Measurements from ENCODE around the gene RADIL. TPM values are rescaled to one million over a fixed set of nuclear protein-coding genes. Genes with fewer than 3 reads are reported as not detected.

Gene RADIL
- total RNA-seq, 1 experiment from 2014 or later: not detected

GRCh38 chr7:4883033-4883371 is 514 bp downstream of the RADIL start:
- DNase-seq (ENCODE audit: low read depth): no peak

DNA sequence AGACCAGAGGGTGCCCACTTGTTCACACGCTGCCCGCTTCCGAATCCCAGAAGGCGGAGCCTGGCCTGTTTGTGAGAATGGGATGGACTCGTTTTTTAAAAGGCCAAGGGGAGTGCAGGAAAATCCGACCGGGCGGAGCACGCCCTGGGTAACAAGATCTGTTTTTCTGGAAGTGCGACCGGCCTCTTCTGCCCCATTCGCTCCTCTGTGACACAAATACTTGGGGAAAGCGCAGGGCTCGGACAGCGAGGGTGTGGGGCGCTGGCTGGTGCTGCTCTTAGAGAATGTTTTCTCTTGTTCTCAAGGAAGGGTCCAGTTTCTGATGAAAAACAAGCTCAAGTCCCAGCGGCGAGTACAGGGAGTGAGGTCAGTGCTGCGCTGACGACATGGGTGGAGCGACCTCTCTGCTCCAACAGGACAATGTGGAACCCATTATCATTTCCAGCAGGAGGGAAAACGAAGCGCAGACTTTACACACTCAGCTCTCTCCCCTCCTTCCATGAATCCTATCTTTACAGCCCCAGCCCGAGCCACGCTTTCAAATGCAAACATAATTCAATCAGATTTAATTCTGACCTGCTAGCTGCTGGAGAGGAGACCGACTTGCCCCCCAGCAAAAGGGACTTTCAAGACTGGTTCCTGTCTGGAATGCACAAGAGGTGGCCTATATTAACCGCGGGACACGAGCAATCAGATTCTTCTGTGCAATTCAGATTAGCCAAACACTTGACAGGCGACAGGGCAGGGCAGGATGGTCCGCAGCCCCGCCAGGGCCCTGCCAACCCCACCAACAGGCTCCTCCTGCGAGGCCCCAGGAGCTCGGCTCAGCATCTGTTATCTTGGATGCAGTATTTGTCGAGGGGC is 1.1 kb downstream of the RADIL start:
- no peak for DNase-seq (ENCODE audit: low read depth)

DNA sequence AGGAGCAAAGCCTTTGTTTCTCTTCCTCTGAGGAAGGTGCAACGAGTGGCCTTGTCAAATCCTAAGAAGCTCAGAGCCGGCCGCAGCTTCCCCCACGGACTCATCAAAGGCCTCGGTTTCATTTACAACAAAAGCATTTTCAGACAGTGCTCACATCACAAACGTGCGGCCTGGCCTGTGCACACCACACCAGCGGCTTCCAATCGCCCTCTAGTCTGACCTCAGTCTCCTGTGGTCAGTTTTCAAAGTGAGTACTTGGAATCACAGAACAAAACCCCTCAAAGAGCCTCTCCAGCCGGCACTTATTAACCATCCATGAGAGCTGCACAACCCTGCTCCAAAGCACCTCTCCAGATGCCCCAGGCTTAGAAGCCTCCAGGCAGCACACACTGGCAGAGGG is 3.3 kb downstream of the RADIL start:
- no peak for DNase-seq (ENCODE audit: low read depth)

GRCh38 chr7:4879396-4880081 is 4.0 kb downstream of the RADIL start:
- no peak for DNase-seq (ENCODE audit: low read depth)

DNA sequence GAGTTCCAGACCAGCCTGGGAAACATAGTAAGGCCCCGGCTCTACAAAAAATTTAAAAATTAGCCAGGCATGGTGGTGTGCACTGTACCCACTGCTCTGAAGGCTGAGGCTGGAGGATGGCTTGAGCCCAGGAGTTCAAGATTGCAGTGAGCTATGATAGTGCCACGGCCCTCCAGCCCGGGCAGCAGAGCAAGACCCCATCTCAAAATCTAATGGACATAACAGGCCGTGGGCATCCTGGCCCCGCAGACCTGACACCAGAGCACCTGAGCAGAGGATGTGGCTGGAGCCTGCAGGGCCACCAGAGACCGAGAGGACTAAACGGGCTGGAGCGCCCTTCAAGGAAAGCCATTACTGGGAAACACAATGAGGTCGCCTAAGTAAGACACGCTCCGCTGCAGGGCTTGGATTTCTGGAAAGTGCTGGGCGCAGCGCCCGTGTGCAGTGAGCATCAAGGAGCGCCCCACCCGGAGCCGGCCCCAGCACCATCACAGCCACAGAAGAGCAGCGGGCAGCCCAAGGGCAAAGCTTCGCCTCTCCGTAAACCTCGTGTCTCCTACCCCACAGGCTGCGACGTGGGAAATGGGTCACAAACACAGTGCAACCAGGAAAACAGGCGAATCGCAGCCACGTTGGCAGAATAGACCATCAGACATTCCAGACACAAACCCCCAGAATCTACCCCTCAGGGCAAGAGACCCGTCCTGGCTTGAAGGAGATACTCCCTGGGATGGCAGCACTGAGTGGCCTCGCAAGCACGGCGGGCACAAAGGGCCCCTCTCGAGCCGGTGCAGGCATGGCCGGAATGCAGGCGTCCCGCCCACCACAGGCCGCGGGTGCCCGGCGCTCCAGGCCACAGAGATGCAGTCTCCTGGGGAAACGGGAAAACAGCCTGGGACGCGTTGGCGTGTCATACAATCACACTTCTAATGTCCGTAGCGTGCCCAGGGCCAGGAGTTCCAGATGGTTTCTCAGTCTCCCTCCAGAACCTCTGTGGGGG is 4.9 kb downstream of the RADIL start:
- no peak for DNase-seq (ENCODE audit: low read depth)

DNA sequence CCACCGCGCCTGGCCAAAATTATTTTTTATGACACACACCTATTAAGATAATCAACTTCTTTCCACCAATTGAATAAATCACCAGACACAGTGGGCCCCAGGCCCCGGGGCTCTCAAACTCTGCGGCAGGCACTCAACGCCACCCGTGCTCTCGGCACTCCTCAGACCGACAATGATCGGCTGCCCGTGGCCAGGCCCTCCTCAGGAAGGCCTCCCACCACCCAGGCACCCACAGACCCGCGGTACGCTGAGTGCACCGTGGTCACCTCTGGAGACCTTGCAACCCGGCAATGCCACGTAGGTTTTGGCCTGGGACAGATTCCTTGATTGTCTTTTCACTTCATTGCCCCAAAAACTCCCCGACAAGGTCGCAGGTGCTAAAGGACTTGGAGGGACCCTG is 6.9 kb downstream of the RADIL start:
- no peak for DNase-seq (ENCODE audit: low read depth)

DNA sequence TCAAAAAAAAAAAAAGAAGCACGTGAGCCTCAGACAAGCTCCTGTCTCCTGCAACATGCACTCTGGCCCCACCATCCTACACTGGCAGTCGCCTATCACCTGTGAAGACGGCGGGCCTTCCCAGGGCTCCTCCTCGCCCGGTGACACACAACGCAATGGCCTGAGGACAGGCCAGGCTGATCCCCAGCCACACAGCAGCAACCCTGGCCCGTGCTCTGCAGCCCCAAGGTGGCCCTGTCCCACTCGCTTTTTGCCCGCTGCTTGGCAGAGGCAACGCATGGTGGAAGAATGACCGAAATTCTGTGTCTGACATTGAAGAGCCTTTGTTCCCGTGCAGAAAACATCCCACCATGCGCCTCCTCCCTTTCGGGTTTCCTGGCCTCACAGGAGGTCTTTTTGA is 8.1 kb downstream of the RADIL start:
- DNase-seq (ENCODE audit: low read depth): no peak

- DNase-seq (ENCODE audit: low read depth): no peak
Observed at GRCh38 chr7:4873071-4873944, 10.2 kb downstream of the RADIL start.

- no peak for DNase-seq (ENCODE audit: low read depth)
Observed at GRCh38 chr7:4871930-4872675, 11.4 kb downstream of the RADIL start.

DNA sequence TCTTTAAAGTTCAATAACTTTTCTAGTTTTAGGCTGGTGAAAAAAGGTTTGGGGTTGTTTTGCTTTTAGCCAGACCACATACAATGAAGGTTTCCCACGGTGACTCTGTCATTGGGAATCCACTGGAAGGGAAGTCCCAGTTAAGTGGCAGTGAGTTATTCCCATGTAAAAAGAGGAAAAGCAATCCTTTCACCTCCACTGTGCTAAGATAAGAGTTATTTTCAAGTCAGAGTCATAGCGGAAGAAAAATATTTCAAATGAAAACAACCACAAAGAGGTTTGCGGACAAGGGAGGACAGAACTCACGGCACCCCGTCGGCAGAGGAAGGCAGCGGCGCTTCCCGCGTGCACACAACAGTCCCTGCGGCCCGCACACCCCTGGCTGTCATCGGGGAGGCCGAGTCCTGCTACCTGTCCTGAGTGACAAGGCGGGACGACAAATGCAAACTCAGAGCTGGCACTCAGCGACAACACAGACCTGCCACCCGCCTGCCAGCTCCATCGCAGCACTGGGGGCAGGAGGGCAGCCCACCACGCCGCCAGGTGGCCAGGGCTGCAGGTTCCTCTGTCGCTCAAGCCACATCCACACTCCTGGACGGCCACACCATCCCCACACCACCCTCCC is 12.3 kb downstream of the RADIL start:
- DNase-seq (ENCODE audit: low read depth): no peak

DNA sequence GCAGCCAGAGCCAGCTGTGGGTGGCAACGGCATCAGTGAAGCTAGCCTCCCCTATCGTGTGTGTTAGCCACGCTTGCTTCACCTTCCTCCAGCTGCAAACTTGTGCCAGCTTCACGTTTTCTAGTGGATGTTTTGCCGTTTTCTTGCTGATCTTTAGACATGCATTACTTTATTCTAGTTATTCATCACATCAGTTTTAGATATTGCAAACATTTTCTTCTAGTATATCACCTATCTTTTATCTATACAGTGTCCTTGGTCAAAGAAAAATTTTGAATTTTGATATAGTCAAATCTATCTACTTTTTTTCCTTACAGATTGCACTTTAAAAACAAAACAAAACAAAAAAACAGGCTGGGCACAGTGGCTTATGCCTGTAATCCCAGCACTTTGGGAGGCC is 15.0 kb downstream of the RADIL start:
- no peak for DNase-seq (ENCODE audit: low read depth)

GRCh38 chr7:4866528-4867496 is 16.7 kb downstream of the RADIL start:
- DNase-seq (ENCODE audit: low read depth): no peak

DNA sequence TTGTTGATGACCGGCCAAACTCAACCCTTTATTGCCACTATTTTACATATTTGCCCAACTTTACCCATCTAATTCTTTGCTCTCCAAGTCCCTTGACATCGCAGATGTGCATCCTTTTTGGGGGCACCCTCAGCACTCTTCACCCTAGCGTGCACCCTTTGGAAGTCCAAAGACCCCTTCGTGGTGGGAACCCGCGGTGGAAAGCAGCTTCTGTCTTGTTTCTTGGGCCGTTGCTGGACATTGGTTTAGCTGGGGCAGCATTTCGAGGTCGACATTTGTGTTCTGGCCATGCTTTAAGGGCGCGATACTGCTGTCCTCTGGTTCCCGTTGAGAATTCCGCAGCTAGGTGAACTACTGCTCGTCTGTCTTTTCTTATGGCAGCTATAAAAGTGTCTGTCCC is 21.4 kb downstream of the RADIL start:
- no peak for DNase-seq (ENCODE audit: low read depth)

DNA sequence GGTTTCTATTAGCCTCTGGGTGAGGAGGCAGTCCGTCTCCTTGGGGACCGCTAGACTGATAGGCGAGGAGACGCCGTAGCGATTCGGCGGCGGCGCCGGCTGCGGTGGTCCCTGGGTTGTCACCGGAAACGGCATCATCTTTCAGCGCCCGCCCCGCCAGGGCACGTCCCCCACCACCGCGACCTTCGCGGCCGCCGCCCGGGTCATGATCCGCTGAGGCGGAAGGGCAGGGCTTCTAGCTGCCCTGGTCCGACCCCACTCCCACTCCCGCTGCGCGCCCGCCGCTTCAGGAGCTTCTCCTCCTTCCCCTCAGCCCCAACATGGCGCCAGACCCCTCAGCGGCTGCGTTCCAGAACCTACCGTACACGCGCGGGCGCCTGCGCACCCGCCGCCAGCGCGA is 21.8 kb downstream of the RADIL start, which contains the start of gene PAPOLB:
PAPOLB (minus strand) TSS at position 358 of the 400 bp plus-strand sequence; CDS start at position 138, 220 bp downstream.
- no peak for DNase-seq (ENCODE audit: low read depth)

GRCh38 chr7:4861227-4861626 is 22.3 kb downstream of the RADIL start:
- no peak for DNase-seq (ENCODE audit: low read depth)

- DNase-seq (ENCODE audit: low read depth): no peak
Observed at GRCh38 chr7:4857189-4857588, 26.3 kb downstream of the RADIL start.

DNA sequence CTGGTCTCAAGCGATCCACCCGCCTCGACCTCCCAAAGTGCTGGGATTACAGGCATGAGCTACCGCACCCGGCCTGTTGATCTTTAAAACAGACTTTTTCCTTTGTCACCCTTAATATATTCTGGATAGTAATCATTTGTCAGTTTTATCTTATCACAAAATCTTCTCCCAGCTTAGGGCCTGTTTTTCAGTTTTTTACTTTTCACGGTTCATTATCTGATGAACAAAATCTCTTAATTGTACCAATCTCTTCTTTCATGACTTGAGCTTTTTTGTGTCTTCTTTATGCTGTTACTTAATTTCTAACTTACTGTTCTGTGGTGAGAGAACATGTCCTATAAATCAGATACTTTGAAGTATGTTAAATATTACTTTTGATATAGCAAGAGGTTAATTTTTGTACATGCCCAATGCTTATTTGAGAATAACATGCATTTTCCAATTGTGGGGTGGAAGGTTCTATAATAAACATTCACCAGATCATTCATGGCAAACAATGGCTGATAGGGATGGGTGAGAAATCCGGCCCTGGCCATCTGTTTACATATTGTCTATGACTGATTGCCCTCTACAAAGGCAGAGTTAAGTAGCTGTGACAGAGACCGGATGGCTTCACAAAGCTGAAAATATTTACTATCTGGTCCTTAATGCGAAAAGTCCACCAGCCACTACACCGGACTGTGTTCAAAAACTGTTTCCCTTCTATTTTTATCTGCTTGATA is 27.0 kb downstream of the RADIL start:
- DNase-seq (ENCODE audit: low read depth): no peak

- DNase-seq (ENCODE audit: low read depth): no peak
Observed at GRCh38 chr7:4854916-4855315, 28.6 kb downstream of the RADIL start.
